Measurements from ENCODE around the gene NDFIP1.

NDFIP1 gene

GRCh38 chr5:142132916-142133315, 24.3 kb downstream of the NDFIP1 start:
- no peak for TF ChIP-seq Cebpa-rat (IDR thresholded peaks at IDR 0.05)

GRCh38 chr5:142133330-142134206, 25.0 kb downstream of the NDFIP1 start:
- no peaks in the 10 kb centered on the region for H3K27me3 ChIP-seq
- H3K9ac ChIP-seq = no peak overlapping the region
- peaks cover 12 to 34% (median 15%) of the 10 kb centered on the region in 10 experiments for H3K4me1 ChIP-seq
- H3K4me3 ChIP-seq = peak overlapping the region in 1 of 10 experiments; percentile 13; a peak in 1 of 20 replicates
- H4K20me1 ChIP-seq = peaks cover 0 to 73% (median 0%) of the 10 kb centered on the region in 11 experiments; a peak in 8 of 22 replicates
- TF ChIP-seq Cebpa-rat (IDR thresholded peaks at IDR 0.05) = no peak
- peak overlapping the region; percentile 27 to 83 (median 60); a peak in 21 of 22 replicates for H3K4me2 ChIP-seq
- peak overlapping the region in 4 of 11 experiments; percentile 4 to 23 (median 12); a peak in 2 of 22 replicates for H3K27ac ChIP-seq
- H3K36me3 ChIP-seq = peaks cover 0 to 61% (median 13%) of the 10 kb centered on the region in 11 experiments; a peak in 14 of 22 replicates
- H3K9me3 ChIP-seq (replicated peaks in 1 of 11) = no peaks in the 10 kb centered on the region

More at GRCh38 chr5:142132916-142133315, 24.3 kb downstream of the NDFIP1 start:
- H3K4me3 ChIP-seq = peak overlapping the region in 1 of 10 experiments; percentile 13; a peak in 1 of 20 replicates
- peaks cover 0 to 75% (median 0%) of the 10 kb centered on the region in 11 experiments; a peak in 8 of 22 replicates for H4K20me1 ChIP-seq
- H3K27me3 ChIP-seq = no peaks in the 10 kb centered on the region
- peaks cover 12 to 34% (median 15%) of the 10 kb centered on the region in 10 experiments for H3K4me1 ChIP-seq
- H3K9ac ChIP-seq = no peak overlapping the region
- H3K36me3 ChIP-seq = peaks cover 0 to 54% (median 13%) of the 10 kb centered on the region in 11 experiments; a peak in 14 of 22 replicates
- H3K27ac ChIP-seq = no peak overlapping the region
- H3K4me2 ChIP-seq = peak overlapping the region in 3 of 11 experiments; percentile 60 to 83 (median 82); a peak in 6 of 22 replicates
- H3K9me3 ChIP-seq (replicated peaks in 1 of 11) = no peaks in the 10 kb centered on the region

- no peak overlapping the region for H3K9ac ChIP-seq
- peaks cover 0 to 70% (median 13%) of the 10 kb centered on the region in 11 experiments; a peak in 14 of 22 replicates for H3K36me3 ChIP-seq
- no peak overlapping the region; a peak in 1 of 22 replicates for H3K27ac ChIP-seq
- H3K4me3 ChIP-seq = no peak overlapping the region
- H3K4me1 ChIP-seq = peaks cover 12 to 34% (median 15%) of the 10 kb centered on the region in 10 experiments
- TF ChIP-seq Cebpa-rat (IDR thresholded peaks at IDR 0.05) = no peak
- H3K9me3 ChIP-seq (replicated peaks in 1 of 11) = no peaks in the 10 kb centered on the region
- peak overlapping the region; percentile 27 to 83 (median 60); a peak in 21 of 22 replicates for H3K4me2 ChIP-seq
- H4K20me1 ChIP-seq = peaks cover 0 to 64% (median 0%) of the 10 kb centered on the region in 11 experiments; a peak in 8 of 22 replicates
- no peaks in the 10 kb centered on the region for H3K27me3 ChIP-seq
Observed at GRCh38 chr5:142134331-142135010, 25.9 kb downstream of the NDFIP1 start.

GRCh38 chr5:142141463-142141862, 32.9 kb downstream of the NDFIP1 start:
- no peak overlapping the region for H3K4me2 ChIP-seq
- H3K27me3 ChIP-seq = no peaks in the 10 kb centered on the region
- peaks cover 0 to 45% (median 0%) of the 10 kb centered on the region in 11 experiments; a peak in 3 of 22 replicates for H4K20me1 ChIP-seq
- no peak for TF ChIP-seq Cebpa-rat (IDR thresholded peaks at IDR 0.05)
- H3K9ac ChIP-seq = no peak overlapping the region
- no peak overlapping the region for H3K27ac ChIP-seq
- peaks cover 0 to 94% (median 7%) of the 10 kb centered on the region in 11 experiments; a peak in 7 of 22 replicates for H3K36me3 ChIP-seq
- H3K4me3 ChIP-seq = no peak overlapping the region
- no peaks in the 10 kb centered on the region for H3K9me3 ChIP-seq (replicated peaks in 1 of 11)
- no peaks in the 10 kb centered on the region; a peak in 1 of 20 replicates for H3K4me1 ChIP-seq

GRCh38 chr5:142143878-142144277, 35.3 kb downstream of the NDFIP1 start:
- no peaks in the 10 kb centered on the region for H3K27me3 ChIP-seq
- no peak overlapping the region for H3K9ac ChIP-seq
- peaks cover 0 to 94% (median 12%) of the 10 kb centered on the region in 11 experiments; a peak in 13 of 22 replicates for H3K36me3 ChIP-seq
- H3K4me2 ChIP-seq = no peak overlapping the region
- TF ChIP-seq Cebpa-rat (IDR thresholded peaks at IDR 0.05) = no peak
- H3K4me3 ChIP-seq = no peak overlapping the region
- H3K27ac ChIP-seq = no peak overlapping the region
- H4K20me1 ChIP-seq = peaks cover 0 to 31% (median 0%) of the 10 kb centered on the region in 11 experiments; a peak in 3 of 22 replicates
- no peaks in the 10 kb centered on the region; a peak in 1 of 20 replicates for H3K4me1 ChIP-seq
- H3K9me3 ChIP-seq (replicated peaks in 1 of 11) = peaks cover 0 to 6% (median 0%) of the 10 kb centered on the region in 11 experiments; a peak in 1 of 22 replicates

- Histone ChIP-seq H4K20me1 (peaks cover 0 to 28% (median 0%) of the 10 kb centered on the region in 11 experiments; a peak in 3 of 22 replicates), H3K36me3 (peaks cover 0 to 93% (median 12%) of the 10 kb centered on the region in 11 experiments; a peak in 13 of 22 replicates)
- no peak for TF ChIP-seq Cebpa-rat (IDR thresholded peaks at IDR 0.05)
Observed at GRCh38 chr5:142145106-142145900, 36.7 kb downstream of the NDFIP1 start.

GRCh38 chr5:142149363-142149762, 40.8 kb downstream of the NDFIP1 start:
- Histone ChIP-seq H3K9me3 (replicated peaks in 1 of 11) (peaks cover 0 to 6% (median 0%) of the 10 kb centered on the region in 11 experiments; a peak in 1 of 22 replicates), H3K4me3 (no peak overlapping the region), H4K20me1 (peaks cover 0 to 31% (median 0%) of the 10 kb centered on the region in 11 experiments; a peak in 2 of 22 replicates), H3K4me2 (no peak overlapping the region), H3K4me1 (peaks cover 0 to 10% (median 0%) of the 10 kb centered on the region in 10 experiments; a peak in 5 of 20 replicates), H3K27me3 (no peaks in the 10 kb centered on the region), H3K36me3 (peaks cover 0 to 78% (median 9%) of the 10 kb centered on the region in 11 experiments; a peak in 13 of 22 replicates), H3K9ac (no peak overlapping the region), H3K27ac (no peak overlapping the region)
- TF ChIP-seq Cebpa-rat (IDR thresholded peaks at IDR 0.05) = no peak

More at GRCh38 chr5:142145106-142145900, 36.7 kb downstream of the NDFIP1 start:
- no peak overlapping the region for H3K4me2 ChIP-seq
- H3K27me3 ChIP-seq = no peaks in the 10 kb centered on the region
- H3K4me3 ChIP-seq = no peak overlapping the region
- H3K9ac ChIP-seq = no peak overlapping the region
- H3K27ac ChIP-seq = no peak overlapping the region
- H3K9me3 ChIP-seq (replicated peaks in 1 of 11) = peaks cover 0 to 6% (median 0%) of the 10 kb centered on the region in 11 experiments; a peak in 1 of 22 replicates
- H3K4me1 ChIP-seq = no peaks in the 10 kb centered on the region; a peak in 1 of 20 replicates

GRCh38 chr5:142150431-142150830, 41.9 kb downstream of the NDFIP1 start:
- no peak overlapping the region for H3K4me3 ChIP-seq
- H3K27me3 ChIP-seq = no peaks in the 10 kb centered on the region
- H3K4me1 ChIP-seq = peaks cover 0 to 10% (median 0%) of the 10 kb centered on the region in 10 experiments; a peak in 4 of 20 replicates
- peaks cover 0 to 71% (median 9%) of the 10 kb centered on the region in 11 experiments; a peak in 13 of 22 replicates for H3K36me3 ChIP-seq
- no peak overlapping the region for H3K9ac ChIP-seq
- H3K27ac ChIP-seq = no peak overlapping the region
- H3K9me3 ChIP-seq (replicated peaks in 1 of 11) = peaks cover 0 to 6% (median 0%) of the 10 kb centered on the region in 11 experiments; a peak in 1 of 22 replicates
- TF ChIP-seq Cebpa-rat (IDR thresholded peaks at IDR 0.05) = no peak
- H3K4me2 ChIP-seq = no peak overlapping the region
- H4K20me1 ChIP-seq = peaks cover 0 to 23% (median 0%) of the 10 kb centered on the region in 11 experiments; a peak in 2 of 22 replicates
